NCI-H1048 (cell line): ENCODE data around the gene FAM72D.
"Not testable (repeated sequence)": the region's sequence is repeated elsewhere in the genome, so short reads cannot be mapped to it uniquely, and the experiment has no call there.

Source experiments
- DNase-seq: peaks from one replicate; lab custom pipeline; 2025; lab: John Stamatoyannopoulos, UW

Gene FAM72D

DNA sequence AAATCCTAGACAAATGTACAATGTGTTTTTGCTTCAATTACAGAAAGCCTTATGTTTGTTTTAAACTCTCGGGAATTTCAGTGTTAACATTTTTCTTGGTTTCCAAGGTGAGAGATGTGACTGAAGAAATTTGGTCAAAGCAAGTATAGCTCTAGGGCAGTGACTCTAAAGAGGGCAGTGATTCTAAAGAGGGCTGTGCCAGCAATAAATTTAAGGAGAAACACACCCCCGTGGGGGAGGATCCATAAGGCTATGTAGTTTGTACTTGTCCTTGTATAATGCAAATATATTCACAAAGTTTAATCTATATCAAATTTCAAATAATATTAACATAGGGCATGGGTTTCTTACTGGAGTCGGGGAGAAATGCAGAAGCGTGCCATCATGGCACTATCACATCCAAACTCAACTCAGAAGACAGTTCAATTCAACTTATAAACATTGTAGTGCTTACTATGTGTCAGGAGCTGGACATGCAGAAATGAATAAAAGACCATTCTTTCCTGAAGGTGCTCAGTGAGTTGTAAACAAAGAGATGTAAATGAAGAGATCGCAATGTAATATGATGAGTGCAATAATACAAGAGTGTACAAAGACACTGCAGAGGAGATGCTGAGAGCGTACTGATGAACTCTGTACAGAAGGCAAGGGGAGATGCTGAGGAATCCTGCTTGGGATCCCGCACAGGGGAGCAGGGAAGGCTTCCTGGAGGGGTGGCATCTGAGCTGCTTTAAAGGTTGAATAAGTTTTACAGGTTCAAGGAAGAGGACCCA lies 13.1 kb upstream of the FAM72D start:
- not testable (repeated sequence) for DNase-seq

DNA sequence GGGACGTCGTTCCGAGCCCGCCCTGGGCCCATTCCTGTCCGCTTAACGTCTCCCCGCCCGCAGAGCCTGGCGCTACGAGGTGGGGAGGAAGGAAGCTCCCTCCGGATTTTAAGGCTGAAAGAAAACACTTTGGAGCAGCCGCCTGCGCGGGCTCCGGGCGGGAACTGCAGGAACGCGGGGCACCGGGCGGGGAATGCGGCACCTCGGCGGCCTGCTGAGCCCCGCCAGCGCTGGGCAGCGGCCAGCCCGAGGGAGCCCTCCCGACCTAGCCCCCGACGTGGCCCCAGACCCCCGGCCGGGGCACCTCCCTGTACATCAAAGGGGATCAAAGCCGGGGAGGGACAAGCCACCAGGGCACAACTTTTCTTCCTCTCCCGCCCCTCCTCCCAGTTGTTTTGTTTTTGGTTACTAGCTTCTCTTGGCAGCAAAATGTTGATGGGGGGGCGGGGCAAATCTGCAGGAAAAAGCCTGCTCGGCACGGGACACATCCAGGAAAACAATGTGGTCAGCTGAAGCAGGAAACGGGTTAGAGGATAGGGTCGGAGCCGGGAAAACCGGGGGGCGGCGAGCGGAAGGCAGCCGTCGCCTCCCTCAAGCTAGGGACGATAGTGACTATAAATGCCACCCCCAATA lies 2.1 kb upstream of the FAM72D start:
- not testable (repeated sequence) for DNase-seq

DNA sequence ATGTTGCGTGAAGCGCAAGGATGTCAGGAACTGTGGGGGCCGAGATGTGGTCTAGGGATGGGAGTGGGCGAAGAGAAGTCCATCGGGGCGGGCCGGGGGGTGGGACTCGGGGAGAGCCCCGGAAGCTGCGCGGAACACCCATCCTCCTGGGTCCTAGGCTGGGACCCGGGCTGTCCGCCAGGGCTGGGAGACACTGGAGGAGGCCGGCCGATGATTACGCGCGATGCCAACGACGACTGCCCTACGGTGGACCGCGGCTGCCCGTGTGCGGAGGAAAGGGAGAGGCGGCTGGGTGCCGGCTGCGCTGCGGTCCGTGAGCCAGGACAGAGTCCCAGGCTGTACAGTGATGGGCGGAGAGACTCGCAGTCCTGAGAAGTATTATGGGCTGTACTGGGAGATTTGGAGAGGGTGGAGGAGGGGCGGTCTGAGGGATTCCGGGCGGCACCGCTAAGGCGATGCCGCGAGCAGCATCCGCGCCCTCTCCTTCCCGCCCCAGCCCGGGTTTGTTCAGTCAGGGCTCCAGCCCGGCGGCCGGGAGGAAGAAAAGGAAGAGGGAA lies 1.0 kb upstream of the FAM72D start:
- DNase-seq: not testable (repeated sequence)

DNA sequence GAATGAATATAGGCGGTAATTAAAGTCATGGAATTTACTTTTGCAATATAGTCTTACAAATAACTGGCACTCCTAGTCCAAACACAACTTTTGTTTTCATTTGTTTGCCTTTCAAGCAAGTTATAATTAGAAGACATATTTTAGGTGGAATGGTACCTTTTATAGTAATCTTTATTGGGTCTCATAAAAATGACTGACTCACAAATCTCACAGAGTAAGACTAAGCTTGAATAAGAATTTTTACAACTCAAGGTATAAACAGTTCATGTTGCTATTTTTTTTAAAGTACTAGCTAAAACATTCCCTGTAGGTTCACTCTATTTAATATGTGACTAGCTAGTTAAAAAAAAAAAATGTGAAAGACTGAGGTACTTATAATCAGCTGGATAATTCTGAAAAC lies 6.0 kb downstream of the FAM72D start:
- DNase-seq: not testable (repeated sequence)

DNA sequence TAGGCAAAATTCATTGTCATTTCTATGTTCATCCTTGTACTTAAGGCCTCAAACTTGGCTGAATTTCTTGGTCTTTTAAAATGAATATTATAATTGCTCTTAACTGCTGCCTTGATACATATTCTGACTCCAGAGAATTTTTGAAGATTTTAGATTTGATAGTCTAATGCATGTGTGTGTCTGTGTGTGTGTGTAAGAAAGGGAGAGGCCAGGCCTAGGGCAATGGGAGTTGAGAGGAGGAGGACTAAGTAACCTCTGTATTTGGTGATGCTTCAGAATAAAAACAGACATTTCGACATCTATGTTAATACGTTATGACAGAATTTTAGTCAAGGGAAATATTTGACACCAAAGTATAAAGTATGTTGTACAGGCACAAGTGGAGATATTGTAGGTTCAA lies 7.5 kb downstream of the FAM72D start:
- not testable (repeated sequence) for DNase-seq

DNA sequence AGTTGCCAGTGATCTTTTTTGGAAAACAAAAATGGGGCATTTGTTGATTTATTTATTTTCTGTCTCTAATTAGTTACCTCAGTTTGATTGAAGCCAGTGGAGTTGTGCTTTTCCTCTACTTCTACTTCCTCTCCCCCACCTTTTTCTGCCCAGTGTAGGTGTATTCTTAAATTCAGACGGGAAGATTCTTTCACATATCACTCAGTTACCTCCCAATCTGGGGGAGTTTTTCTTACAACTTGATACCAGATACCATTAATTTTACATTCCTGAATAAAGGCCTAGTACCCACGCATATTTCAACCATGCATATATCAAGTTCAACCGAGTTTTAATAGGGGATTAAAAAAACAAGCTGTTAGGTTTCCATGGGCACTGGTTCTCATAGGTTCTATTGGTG lies 15.9 kb downstream of the FAM72D start:
- DNase-seq: not testable (repeated sequence)

DNA sequence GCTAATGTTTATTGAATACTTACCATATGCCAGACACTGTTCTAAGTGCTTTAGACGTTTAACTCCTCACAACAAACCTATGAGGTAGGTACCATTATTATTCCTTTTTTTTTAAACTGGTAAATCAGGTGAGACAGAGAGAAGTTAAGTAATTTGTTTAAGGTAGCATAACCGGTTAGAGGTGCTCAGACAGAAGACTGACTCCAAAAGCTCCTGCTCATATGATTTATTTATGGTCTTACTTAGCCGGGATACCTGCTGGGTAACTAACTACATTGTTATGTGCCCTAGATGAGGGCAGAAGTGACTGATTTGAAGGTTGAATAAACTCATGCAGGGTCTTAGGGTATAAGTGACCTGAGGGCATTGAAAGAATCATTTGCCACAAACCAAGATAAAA lies 16.9 kb downstream of the FAM72D start:
- not testable (repeated sequence) for DNase-seq

DNA sequence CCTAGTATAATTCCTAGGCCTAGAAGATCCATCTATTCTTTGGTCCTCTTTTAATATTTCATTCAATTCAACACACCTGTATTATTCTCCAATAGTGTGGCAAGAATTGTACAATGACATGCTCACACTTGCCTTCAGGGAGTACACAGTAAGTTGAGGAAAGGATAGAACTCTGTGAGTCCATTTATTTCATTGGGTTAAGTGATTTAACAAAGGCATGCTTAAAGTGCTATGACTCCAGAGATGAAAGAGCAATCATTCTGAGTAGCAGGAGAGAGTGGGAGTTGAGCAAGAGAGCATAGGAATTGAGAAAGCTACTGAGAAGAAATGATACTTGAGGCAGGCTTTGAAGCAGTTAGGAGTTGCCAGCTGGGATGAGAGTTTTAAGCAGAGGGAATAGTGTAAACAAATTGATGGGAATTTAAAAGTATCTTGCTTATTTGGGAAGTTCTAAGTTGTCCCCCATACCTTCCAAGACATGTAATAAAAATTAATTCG lies 18.8 kb downstream of the FAM72D start:
- DNase-seq: not testable (repeated sequence)

DNA sequence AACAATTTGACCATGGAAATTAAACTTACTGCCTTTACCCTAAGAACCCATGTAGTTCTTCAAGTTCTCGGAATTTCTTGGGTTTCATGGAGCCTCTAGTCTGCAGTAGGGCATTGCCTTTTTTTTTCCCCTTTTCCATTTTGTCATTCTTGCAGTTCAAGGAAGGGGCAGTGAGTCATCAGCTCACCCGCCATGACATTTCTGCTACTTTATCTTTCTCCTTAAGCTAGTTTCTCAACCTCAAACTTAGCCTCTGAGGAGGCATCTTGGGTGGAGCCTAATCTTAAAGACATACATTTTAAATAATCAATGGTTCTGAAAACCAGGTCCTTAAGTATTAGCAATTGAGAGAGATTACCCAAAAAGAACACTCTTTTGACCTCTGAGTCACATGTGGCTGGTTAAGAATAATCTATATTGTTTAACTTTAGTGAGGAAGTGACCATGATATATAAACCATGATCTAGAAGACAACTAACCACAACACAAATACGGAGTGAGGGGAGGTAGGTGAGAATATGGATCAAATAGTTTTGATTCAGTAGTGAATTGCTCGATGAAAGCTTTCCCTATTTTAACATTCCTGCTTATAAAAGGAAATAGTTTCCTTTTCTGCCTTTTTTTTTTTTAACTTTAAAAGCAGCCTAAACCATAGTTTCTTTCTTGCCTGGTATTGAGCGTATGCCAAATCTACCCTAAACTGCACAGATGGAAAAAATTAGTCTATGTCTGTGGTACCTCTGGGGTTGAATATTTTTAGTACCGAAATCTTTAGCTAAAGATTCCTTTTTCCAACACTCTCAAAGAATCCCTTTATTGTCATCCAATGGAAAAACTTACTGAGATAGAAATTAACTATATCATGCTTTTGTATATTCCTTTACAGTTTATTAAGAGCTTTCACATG lies 20.1 kb downstream of the FAM72D start:
- not testable (repeated sequence) for DNase-seq

DNA sequence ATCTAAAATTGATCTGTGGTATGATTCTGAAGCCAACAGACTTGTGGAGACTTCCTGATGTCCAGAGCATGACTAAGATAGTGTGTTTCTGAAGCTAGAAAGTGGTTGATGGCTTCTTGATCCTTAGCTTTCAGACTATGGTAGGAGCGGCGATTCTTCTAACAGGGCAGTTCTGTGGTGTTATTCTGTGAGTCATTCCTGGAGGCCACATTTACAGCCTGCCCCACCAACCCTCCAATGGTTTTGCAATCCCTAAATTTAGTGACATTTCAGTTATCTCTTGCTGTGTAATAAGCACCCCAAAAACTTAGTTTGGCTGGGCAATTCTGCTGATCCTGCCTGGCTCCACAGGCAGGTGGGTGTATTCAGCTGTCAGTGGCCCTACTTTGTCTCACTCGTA lies 24.1 kb downstream of the FAM72D start:
- not testable (repeated sequence) for DNase-seq

DNA sequence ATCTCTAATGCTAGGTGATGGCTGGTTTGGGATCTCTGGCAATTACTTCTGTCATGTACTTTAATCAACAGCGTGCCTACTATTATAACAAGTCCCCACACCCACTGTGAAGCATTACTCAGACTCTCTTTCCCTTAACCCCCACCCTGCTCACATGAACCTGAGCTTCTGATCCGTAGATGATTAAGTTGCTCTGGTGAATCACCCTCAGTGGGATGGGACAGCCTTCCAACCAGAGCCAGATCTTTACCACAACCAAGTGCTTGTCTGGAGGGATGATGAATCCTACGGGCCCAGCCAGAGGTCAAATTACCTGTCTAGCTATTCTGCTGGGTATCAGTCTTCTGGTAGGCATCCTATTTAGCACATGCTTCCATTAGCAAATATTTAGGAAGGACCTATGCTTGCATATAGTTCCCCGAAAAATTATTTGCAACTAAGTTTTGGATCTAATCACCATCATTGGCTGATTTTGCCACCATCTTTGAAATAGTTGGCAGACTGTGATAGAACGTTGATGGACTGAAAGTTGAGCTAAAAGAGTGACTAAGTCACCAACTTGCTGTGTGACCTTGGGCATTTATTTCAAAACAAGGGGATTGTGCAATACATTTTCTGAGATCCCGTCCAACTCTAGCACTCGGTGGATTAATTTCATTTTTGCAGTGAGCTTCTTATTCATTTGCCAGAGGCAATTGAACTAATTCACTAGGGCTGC lies 26.7 kb downstream of the FAM72D start:
- DNase-seq: not testable (repeated sequence)

DNA sequence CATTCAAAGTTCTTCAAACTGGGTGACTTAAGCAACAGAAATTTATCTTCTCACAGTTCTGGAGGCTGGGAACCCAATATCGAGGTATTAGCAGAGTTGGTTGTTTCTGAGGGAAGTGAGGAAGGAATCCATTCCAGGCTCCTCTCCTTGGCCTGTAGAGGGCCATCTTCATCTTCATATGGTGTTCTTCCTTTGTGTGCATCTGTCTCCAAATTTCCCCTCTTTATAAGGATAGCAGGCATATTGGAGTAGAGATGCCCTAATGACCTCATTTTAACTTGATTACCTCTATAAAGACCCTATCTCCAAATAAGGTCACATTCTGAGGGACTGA lies 27.3 kb downstream of the FAM72D start:
- not testable (repeated sequence) for DNase-seq

DNA sequence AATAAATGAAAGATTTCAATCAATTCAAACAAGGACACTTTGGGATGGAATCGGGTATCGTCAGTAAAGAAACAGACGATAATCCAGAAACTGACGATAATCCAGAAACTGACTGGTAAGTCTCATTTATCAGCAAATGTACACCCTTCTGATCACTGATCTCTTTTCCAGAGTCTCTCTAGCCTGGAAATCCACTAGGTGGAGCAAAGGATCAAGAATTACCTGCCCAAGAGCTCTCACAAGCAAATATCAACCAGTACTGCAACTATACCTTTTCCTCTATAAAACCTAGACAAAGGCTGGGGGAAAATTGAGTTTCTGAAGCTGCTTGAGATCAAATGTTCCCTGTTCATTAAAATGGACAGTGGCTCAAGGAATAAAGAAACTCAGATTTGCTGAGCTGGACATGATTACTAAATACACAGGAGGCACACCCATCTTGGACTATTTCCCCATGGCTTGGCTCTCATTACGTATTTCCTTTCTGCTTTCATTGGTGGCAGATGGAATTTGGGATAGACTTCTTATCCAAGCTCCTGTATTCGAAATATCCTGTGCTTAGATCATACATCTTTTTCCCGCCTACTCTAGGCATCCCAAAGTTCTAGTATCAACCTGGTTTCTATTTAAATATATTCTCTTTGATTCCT lies 28.3 kb downstream of the FAM72D start:
- DNase-seq: not testable (repeated sequence)

DNA sequence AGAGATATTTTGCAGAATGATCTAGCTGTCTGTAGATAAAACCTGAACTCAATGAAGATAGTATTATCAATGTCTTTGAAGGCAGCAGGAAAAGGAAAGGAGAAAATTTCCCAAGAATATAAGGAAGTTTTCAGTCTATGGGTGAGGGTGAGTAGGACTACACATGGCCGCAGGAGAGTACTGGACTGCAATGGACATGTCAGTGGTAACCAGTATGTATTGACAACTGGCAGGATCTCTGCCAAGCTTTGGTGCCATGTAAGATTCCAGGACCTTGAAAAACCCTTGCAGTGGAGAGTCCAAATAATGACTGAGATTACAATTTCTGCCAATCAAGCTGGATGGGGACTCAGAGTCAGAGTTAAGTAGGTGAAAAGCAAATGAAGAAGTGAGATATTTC lies 29.3 kb downstream of the FAM72D start:
- DNase-seq: not testable (repeated sequence)

DNA sequence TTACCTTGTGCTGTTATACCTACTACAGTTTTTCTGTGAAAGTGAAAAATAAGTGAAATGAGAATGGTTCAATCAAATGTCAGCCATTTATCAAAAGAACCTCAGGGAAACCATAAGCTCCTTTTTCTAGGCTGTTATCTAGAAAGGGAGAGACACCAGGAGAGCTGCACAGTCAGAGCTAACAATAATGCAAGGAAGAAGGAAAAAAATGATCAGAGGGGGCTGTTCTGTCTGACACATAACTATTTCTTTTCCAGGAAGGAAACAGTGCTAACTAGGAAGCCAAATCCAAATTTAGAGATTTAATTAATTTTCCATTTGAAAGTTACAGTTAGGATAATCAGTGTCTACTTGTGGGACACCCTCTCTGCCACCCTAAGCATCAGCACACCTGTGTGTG lies 31.4 kb downstream of the FAM72D start:
- DNase-seq: not testable (repeated sequence)

DNA sequence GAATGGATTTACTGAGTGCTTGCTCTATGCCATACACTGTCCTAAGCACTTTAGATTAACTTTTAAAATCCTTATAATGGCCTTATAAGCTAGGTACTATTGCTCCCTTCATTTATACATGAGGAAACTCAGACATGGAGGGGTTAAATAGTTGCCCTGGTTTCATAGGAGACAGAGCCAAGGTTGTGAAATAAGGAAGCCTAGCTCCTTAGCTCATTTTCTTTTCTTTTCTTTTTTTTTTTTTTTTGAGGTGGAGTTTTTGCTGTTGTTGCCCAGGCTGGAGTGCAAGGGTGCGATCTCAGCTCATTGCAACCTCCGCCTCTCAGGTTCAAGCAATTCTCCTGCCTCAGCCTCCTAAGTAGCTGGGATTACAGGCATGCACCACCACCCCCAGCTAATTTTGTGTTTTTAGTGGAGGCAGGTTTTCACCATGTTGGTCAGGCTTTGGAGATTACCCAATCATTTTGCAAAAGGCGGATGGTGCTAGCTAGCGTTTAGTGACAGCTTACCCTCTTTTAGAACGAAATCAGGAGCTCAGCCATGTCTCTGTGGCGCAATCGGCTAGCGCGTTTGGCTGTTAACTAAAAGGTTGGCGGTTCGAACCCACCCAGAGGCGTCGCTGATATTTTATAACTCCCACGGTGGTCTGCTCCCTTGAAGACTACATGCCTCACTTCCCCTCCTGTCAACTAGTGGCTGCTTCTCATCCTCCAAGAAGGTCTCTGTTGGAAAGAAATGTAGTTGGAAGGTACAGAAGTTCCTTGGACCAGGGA lies 33.1 kb downstream of the FAM72D start:
- DNase-seq: not testable (repeated sequence)

DNA sequence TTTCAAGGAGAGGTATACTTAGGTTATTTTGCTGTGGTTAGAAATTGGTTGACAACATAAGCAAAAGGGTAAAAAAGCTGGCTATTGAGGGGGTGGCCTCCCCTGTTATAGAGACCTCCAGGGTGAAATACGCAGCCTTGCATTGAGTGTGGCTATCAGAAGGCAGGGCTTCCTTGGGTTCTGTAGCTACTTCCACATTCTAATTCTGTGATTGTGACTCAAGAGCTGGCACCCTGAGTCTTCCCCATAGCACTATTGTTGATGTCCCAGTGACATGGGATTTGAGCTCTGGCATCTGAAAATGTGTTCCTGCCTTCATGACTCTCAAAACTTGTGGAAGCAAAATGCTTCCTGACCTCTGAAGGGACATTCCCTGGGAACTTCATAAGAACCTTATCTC lies 38.7 kb downstream of the FAM72D start:
- DNase-seq: not testable (repeated sequence)

DNA sequence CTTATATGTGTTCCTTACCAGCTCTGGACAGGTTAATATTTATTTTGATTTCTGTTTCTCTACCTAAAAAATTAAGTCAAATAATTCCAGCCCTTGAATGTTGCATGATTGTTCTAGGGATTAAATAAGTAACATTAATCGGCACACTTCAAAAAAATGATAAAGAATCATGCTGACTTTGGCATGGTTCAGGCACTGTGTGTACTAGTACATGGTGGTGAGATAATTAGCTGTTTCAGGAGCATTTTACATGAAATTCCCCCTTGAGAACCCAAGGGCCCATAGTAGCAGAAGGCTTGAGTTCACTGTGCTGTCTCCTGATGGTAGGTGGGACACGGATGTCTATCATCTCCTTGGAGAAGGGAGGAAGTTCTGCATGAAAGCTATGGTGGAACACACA lies 44.8 kb downstream of the FAM72D start:
- not testable (repeated sequence) for DNase-seq

DNA sequence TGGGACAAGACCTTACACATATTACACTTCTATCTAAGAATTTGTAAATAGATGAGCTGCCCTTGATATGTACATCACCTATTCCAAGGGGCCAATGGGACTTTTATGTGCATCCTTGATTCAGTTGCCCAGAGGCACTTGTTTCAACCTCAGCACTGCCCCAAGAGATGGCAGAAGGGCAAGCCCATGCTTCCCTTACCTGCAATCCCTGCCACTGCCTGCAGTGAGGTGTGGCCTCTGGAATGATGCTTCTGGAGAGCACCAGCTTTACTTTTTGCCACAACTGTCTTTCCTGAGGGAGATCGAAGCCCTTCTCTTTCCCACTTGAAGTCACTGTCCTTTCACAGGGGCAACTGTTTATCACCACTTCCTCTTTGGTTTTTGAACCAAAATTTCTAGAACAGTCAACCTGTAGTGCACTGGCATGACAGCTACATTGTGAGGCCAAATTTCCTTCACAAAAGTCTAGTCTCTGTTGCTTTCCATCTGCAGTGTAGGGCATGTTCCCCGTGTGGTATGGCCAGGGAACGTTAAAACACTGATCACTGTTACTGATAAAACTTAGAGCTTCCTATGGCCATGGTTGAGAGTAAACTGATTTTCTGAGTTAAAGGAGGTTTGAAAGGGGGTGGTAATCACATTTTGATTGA lies 48.6 kb downstream of the FAM72D start:
- DNase-seq: not testable (repeated sequence)

DNA sequence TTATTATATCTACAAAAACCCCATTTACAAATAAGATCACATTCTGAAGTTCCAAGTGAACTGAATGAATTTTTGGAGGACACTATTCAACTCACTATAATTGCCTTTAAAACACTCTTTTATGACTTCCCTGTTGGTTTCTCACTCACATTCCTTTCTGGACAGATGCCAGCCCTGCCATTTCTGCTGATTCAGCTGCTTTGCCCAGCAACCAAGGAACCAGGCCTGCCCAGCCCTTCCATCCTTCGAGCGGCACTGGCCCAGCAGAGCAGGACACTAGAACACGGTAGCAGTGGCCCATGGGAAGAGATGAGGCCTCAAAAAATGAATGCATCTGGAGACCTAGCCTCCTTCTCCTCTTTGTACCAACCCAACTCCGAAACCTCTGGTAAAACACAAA lies 50.5 kb downstream of the FAM72D start:
- not testable (repeated sequence) for DNase-seq
